K562 (cell line): ENCODE results near the gene ANKH. TPM values are rescaled to one million over a fixed set of nuclear protein-coding genes. Genes with fewer than 3 reads are reported as not detected.
"Not testable (repeated sequence)": the region's sequence is repeated elsewhere in the genome, so short reads cannot be mapped to it uniquely, and the experiment has no call there.

Experiments used
- ATAC-seq: fragments of 200-7000 bp; cut with Tn5 transposase; 3 replicates; pipeline ENCODE4 v1.9.1; 2020; ENCODE audit warnings: moderate library complexity
- BruUV-seq: library from RNA; stranded (reverse); fragments of 400-500 nt; replicated peaks from 2 replicates; lab custom pipeline; 2021; lab: Mats Ljungman, UMichigan
- CTCF ChIA-PET: fragments of 300-600 bp; formaldehyde crosslinking; extraction: SDS; loops from one replicate; lab custom pipeline; 2021; ENCODE audit warnings: low intra/inter-chr PET ratio; lab: Yijun Ruan, JAX
- POLR2A ChIA-PET: fragments of 300-600, 350-650 bp; sonication (Branson Sonifier 250); formaldehyde crosslinking; extraction: SDS; loops from one replicate; lab custom pipeline; 2021; ENCODE audit warnings: antibody characterized with exemption, inconsistent platforms; lab: Yijun Ruan, JAX
- DNase-seq, 4 experiments: peaks; one replicate each; pipeline versions ENCODE4 v3.0.0 to v3.0.0-alpha.2; 2011 to 2018; ENCODE audit warnings: low spot score in 3 of 4, mixed read lengths in 3 of 4; ENCODE audit errors: extremely low read depth in 1 of 4
- FAIRE-seq: peaks from 2 replicates; lab custom pipeline; 2011; peaks lifted over from hg19 to GRCh38; lab: Jason Lieb, UNC
- H2AFZ ChIP-seq: 2 replicates; pipeline ENCODE4 v1.6.0; 2011; ENCODE audit warnings: low read depth, low read length, control low read depth, inconsistent platforms
- H3K27ac ChIP-seq: fragments of 200-600 bp; 3 replicates; pipeline ENCODE4 v1.8.0; 2011; ENCODE audit warnings: low read depth, mild to moderate bottlenecking, control low read depth, inconsistent platforms, low read length, moderate library complexity, mixed read lengths; ENCODE audit errors: extremely low read depth
- H3K27me3 ChIP-seq, 2 experiments: fragments of 300-600 bp in 1 of 2; 2 replicates in 1 of 2; 3 replicates in 1 of 2; pipeline versions ENCODE4 v1.6.0 to v1.8.0; 2011; ENCODE audit warnings: inconsistent platforms in 2 of 2, low read length in 2 of 2, mild to moderate bottlenecking in 1 of 2, mixed read lengths in 1 of 2, moderate library complexity in 1 of 2; ENCODE audit not compliant: control insufficient read depth in 2 of 2, insufficient read depth in 2 of 2
- H3K36me3 ChIP-seq: fragments of 300-600 bp; 3 replicates; pipeline ENCODE4 v1.8.0; 2011; ENCODE audit warnings: mild to moderate bottlenecking, low read length, inconsistent platforms; ENCODE audit not compliant: control insufficient read depth, insufficient read depth
- H3K4me1 ChIP-seq, 2 experiments: fragments of 200-600 bp in 1 of 2; replicated peaks in 1 of 2; 2 replicates in 1 of 2; 3 replicates in 1 of 2; pipeline versions ENCODE4 v1.5.1 to v1.8.0; 2011; ENCODE audit warnings: inconsistent platforms in 2 of 2, low read length in 2 of 2, mild to moderate bottlenecking in 1 of 2, mixed read lengths in 1 of 2, moderate library complexity in 1 of 2; ENCODE audit not compliant: control insufficient read depth in 2 of 2, insufficient read depth in 2 of 2
- H3K4me2 ChIP-seq: 2 replicates; pipeline ENCODE4 v1.6.1; 2011; ENCODE audit warnings: low read length, control low read depth, inconsistent platforms, mixed read lengths; ENCODE audit not compliant: insufficient read depth
- H3K4me3 ChIP-seq: fragments of 200-600 bp; sonication (generic), shearing (Covaris generic); 2 replicates; pipeline ENCODE4 v1.5.1; 2016; ENCODE audit warnings: control low read depth, inconsistent platforms
- H3K79me2 ChIP-seq: fragments of 200-600 bp; 3 replicates; pipeline ENCODE4 v1.8.0; 2011; ENCODE audit warnings: low read length, inconsistent platforms; ENCODE audit not compliant: control insufficient read depth, insufficient read depth
- H3K9ac ChIP-seq, 2 experiments: 2 replicates each; pipeline versions ENCODE4 v1.6.0 to v1.6.1; 2011; ENCODE audit warnings: low read depth in 2 of 2, low read length in 2 of 2, control low read depth in 1 of 2, inconsistent platforms in 1 of 2, mild to moderate bottlenecking in 1 of 2, mixed read lengths in 1 of 2; ENCODE audit not compliant: insufficient read depth in 1 of 2
- H3K9me1 ChIP-seq: one replicate; pipeline ENCODE4 v1.6.0; 2011; ENCODE audit warnings: inconsistent platforms, mild to moderate bottlenecking, low read length, moderate library complexity; ENCODE audit not compliant: control insufficient read depth, insufficient read depth
- H3K9me3 ChIP-seq: replicated peaks from 2 replicates; pipeline ENCODE4 v1.5.1; 2011; ENCODE audit warnings: low read depth, low read length, inconsistent platforms; ENCODE audit not compliant: control insufficient read depth, insufficient read depth
- H4K20me1 ChIP-seq: replicated peaks from 2 replicates; pipeline ENCODE4 v1.6.1; 2011; ENCODE audit warnings: low read length, inconsistent platforms, mixed read lengths; ENCODE audit not compliant: control insufficient read depth, insufficient read depth
- CBFA2T2 ChIP-seq: fragments of 450-650 bp; conservative IDR thresholded peaks from 2 replicates; pipeline ENCODE4 v1.6.1; 2017; ENCODE audit warnings: mild to moderate bottlenecking
- CEBPG ChIP-seq, 3 experiments: fragments of 200-800 bp in 1 of 3; sonication (Bioruptor generic) in 1 of 3; sonication (generic) in 1 of 3; formaldehyde crosslinking in 1 of 3; IDR thresholded peaks in 2 of 3; conservative IDR thresholded peaks in 1 of 3; 2 replicates each; pipeline versions ENCODE4 v1.6.1 to v1.8.0; 2016 to 2022; ENCODE audit warnings: missing compliant biosample characterization in 2 of 3, missing genetic modification characterization in 2 of 3, mild to moderate bottlenecking in 1 of 3, missing genetic modification reagents in 1 of 3
- KDM1A ChIP-seq, 2 experiments: fragments of 450-650 bp; IDR thresholded peaks; 2 replicates each; pipeline ENCODE4 v1.6.1; 2016; ENCODE audit warnings: mild to moderate bottlenecking in 2 of 2
- KLF1 ChIP-seq: fragments of 450-650 bp; IDR thresholded peaks from 2 replicates; pipeline ENCODE4 v1.6.1; 2016; ENCODE audit warnings: missing genetic modification characterization, missing compliant biosample characterization
- NONO ChIP-seq, 2 experiments: fragments of 200-400 bp in 1 of 2; fragments of 450-650 bp in 1 of 2; formaldehyde crosslinking in 1 of 2; IDR thresholded peaks; 2 replicates each; pipeline ENCODE4 v1.6.1; 2017; ENCODE audit warnings: low read depth in 2 of 2, mild to moderate bottlenecking in 2 of 2, moderate library complexity in 2 of 2, low read length in 1 of 2
- POU5F1 ChIP-seq: fragments of 150-350 bp; IDR thresholded peaks from 2 replicates; pipeline ENCODE4 v1.6.1; 2014; ENCODE audit warnings: borderline replicate concordance, low read length, low read depth, mild to moderate bottlenecking; ENCODE audit not compliant: partially characterized antibody
- RB1 ChIP-seq: fragments of 450-650 bp; IDR thresholded peaks from 2 replicates; pipeline ENCODE4 v1.6.1; 2017; ENCODE audit warnings: low read depth, mild to moderate bottlenecking
- RUNX1 ChIP-seq: sonication (generic); IDR thresholded peaks from 2 replicates; pipeline ENCODE4 v1.6.1; 2016; ENCODE audit warnings: antibody characterized with exemption, low read depth
- TCF7L2 ChIP-seq: fragments of 150-350 bp; IDR thresholded peaks from 2 replicates; pipeline ENCODE4 v1.6.1; 2016; ENCODE audit warnings: low read depth, mild to moderate bottlenecking, low read length, moderate library complexity
- ZKSCAN3 ChIP-seq: fragments of 250-450 bp; sonication (Bioruptor Pico); IDR thresholded peaks from 2 replicates; pipeline ENCODE4 v1.4.0; 2020
- ZSCAN29 ChIP-seq: fragments of 450-650 bp; IDR thresholded peaks from 2 replicates; pipeline ENCODE4 v1.6.1; 2017
- WGBS: fragments of 100-300 bp; shearing (Covaris generic); methylation state at CpG from one replicate; pipeline ENCODE4 v1.1.6; 2016; ENCODE audit warnings: low coverage, mixed read lengths; ENCODE audit not compliant: insufficient coverage; ENCODE audit errors: missing lambda C conversion rate; 5-methylcytosine and 5-hydroxymethylcytosine counted together
- in situ Hi-C: fragments of 300-500 bp; cut with MboI; formaldehyde crosslinking; loops from 4 replicates; pipeline ENCODE4 v1.15.0; 2018; ENCODE audit warnings: inconsistent platforms, mixed read lengths
- intact Hi-C: fragments of 100-400 bp; cut with micrococcal nuclease; formaldehyde crosslinking; loops from 2 replicates; pipeline ENCODE4 v1.14.2; 2022
- polyA plus RNA-seq, 8 experiments: library from polyadenylated mRNA; depleted of rRNA in 4 of 8; stranded (reverse) in 5 of 8; unstranded in 3 of 8; fragments of >200 nt; fragmentation: Nextera tagmentation in 2 of 8; fragmentation: Illumina TruSeq in 1 of 8; extraction: Ambion mirVana in 2 of 8; extraction: Trizol in 1 of 8; gene quantifications; 2 replicates each; pipeline versions ENCODE4 v1.2.1 to v1.2.3, GENCODE V29; 2011 to 2014; ENCODE audit warnings: inconsistent platforms in 1 of 8, missing spikeins in 1 of 8
- total RNA-seq, 7 experiments: library from RNA; depleted of rRNA in 6 of 7; stranded (reverse); fragments of >200 nt in 6 of 7; fragmentation: Illumina TruSeq in 2 of 7; extraction: Trizol in 2 of 7; gene quantifications; 2 replicates each; pipeline versions ENCODE4 v1.2.1 to v1.2.3, GENCODE V29; 2011 to 2021; ENCODE audit warnings: low replicate concordance in 1 of 7
- TF ChIP-seq, protein P1 (sequence below): fragments of 450-650 bp; IDR thresholded peaks from 2 replicates; pipeline ENCODE4 v1.7.0; 2016; ENCODE audit warnings: borderline replicate concordance

Gene ANKH
- total and polyA plus RNA-seq, 9 of the 15 experiments (the other 6 are each of a cell fraction or from before 2014, with no cell fraction given), result 0.79 to 12.2 (median 4.5) TPM

DNA sequence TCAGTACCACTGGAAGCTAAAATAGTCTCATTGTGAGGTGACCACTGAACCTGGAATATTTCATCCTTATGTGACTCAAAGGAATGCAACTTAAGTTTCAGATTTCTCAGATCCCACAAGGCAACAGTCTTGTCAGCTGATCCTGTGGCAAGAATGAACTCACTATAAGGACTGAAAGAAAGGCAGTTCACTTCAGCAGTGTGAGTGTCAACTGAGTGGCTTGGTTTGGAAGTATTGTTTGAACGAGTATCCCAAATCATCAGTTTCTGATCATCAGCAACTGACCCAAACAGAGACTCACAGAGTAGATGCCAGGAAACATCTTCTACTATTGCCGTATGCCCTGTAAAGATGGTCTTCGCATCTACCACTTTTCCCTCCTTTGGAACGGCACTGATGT is 74.2 kb downstream of the ANKH start:
- H3K9ac ChIP-seq, H3K4me3 ChIP-seq, intact Hi-C loops, CTCF ChIA-PET, BruUV-seq, POLR2A ChIA-PET, H4K20me1 ChIP-seq, in situ Hi-C loops, H3K4me1 ChIP-seq, H3K36me3 ChIP-seq, H3K79me2 ChIP-seq, H3K27me3 ChIP-seq, H2AFZ ChIP-seq, ATAC-seq, H3K27ac ChIP-seq, H3K4me2 ChIP-seq, FAIRE-seq, H3K9me1 ChIP-seq, H3K9me3 ChIP-seq, DNase-seq: not testable (repeated sequence)
- 24% methylated on average over 4 of the region's 4 CpGs for WGBS

DNA sequence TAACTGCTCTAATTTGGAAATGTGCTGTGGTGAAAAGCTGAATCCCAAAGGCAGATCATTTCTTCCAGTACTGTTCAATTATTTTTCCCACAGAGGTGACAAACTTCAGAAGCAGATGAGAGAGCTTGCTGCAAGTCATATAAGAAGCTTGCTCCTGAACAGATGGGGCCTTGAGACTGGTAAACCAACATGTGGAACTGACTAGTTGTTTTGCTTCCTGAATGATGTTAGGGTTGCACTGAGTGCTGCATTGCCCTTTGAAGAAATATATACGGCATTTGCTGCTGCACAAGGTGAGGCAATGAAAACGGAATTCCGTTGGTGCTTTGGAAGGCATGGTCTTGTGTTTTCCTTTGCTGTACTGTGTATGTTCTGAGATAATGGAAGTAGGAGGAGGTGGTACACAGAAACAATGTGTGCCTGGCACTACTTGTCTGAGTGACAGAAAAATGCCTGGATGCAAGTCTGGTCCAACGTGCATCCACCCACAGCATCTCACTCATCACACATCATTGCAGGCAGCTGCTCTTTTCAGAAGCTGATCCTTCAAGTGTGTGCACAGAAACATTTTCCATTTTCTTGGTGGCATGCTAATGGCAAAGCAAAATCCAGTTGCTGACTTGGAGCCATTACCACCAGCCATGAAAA is 76.9 kb downstream of the ANKH start:
- H3K9ac ChIP-seq, result no peak overlapping the region
- no peak overlapping the region for H3K4me2 ChIP-seq
- ChIA-PET POLR2A (interaction anchor here (0.9 to 1.9 kb wide), 2 partner anchors 8 to 9 kb away, joined by 3 to 5 read pairs; no protein-coding TSS in a partner anchor), CTCF (no interaction called here)
- ATAC-seq (no peak), DNase-seq (no peak), FAIRE-seq (no peak)
- H3K27me3 ChIP-seq, result peaks cover 4 to 10% of the 10 kb centered on the region in 2 experiments; a peak in 2 of 5 replicates
- H2AFZ ChIP-seq, result no peak overlapping the region
- no peaks in the 10 kb centered on the region for H3K36me3 ChIP-seq
- H4K20me1 ChIP-seq, result peaks cover 4% of the 10 kb centered on the region; the same call in 1 of the 2 replicates
- BruUV-seq, result no TSS peak
- in situ Hi-C loops, result no loop called here
- no peaks in the 10 kb centered on the region for H3K79me2 ChIP-seq
- no peak overlapping the region for H3K27ac ChIP-seq
- H3K4me1 ChIP-seq, result no peaks in the 10 kb centered on the region
- intact Hi-C loops, result no loop called here
- no peaks in the 10 kb centered on the region for H3K9me3 ChIP-seq
- H3K9me1 ChIP-seq, result no peaks in the 10 kb centered on the region
- 2% methylated on average over 4 of the region's 4 CpGs for WGBS
- H3K4me3 ChIP-seq, result no peak overlapping the region
- TF ChIP-seq KDM1A (IDR thresholded peaks at IDR 0.05) (no peak), CBFA2T2 (no peak), ZKSCAN3 (CRISPR knock-in tag) (no peak), RB1 (no peak), RUNX1 (no peak), POU5F1 (no peak), TCF7L2 (no peak), KLF1 (no peak), CEBPG (CRISPR knock-in tag; IDR thresholded peaks at IDR 0.05) (no peak), CEBPG (tag; conservative IDR thresholded peaks at IDR 0.05 in 1 of 2, IDR thresholded peaks at IDR 0.05 in 1 of 2) (no peak), ZSCAN29 (no peak), NONO (IDR thresholded peaks at IDR 0.05; ENCODE audit: low read depth in 2 of 2, low read length in 1 of 2) (no peak)
- TF ChIP-seq, protein P1, sequence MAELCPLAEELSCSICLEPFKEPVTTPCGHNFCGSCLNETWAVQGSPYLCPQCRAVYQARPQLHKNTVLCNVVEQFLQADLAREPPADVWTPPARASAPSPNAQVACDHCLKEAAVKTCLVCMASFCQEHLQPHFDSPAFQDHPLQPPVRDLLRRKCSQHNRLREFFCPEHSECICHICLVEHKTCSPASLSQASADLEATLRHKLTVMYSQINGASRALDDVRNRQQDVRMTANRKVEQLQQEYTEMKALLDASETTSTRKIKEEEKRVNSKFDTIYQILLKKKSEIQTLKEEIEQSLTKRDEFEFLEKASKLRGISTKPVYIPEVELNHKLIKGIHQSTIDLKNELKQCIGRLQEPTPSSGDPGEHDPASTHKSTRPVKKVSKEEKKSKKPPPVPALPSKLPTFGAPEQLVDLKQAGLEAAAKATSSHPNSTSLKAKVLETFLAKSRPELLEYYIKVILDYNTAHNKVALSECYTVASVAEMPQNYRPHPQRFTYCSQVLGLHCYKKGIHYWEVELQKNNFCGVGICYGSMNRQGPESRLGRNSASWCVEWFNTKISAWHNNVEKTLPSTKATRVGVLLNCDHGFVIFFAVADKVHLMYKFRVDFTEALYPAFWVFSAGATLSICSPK, result no peak
